Panc1 (cell line): Measurements from ENCODE around the gene CEP44. TPM values are rescaled to one million over a fixed set of nuclear protein-coding genes. Genes with fewer than 3 reads are reported as not detected.

Experiments
- ATAC-seq: fragments of 200-7000 bp; cut with Tn5 transposase; 2 replicates; pipeline ENCODE4 v1.9.1; 2020; ENCODE audit warnings: mild to moderate bottlenecking, moderate library complexity
- BruUV-seq: library from RNA; stranded (reverse); fragments of 400-500 nt; replicated peaks from 2 replicates; lab custom pipeline; 2021; lab: Mats Ljungman, UMichigan
- CTCF ChIA-PET: fragments of 300-600 bp; sonication (Branson Sonifier 250); formaldehyde crosslinking; loops from one replicate; lab custom pipeline; 2022; ENCODE audit warnings: antibody characterized with exemption; lab: Charles Lee
- POLR2A ChIA-PET: fragments of 300-600 bp; sonication (Branson Sonifier 250); formaldehyde crosslinking; loops from one replicate; lab custom pipeline; 2022; ENCODE audit warnings: antibody characterized with exemption; lab: Charles Lee
- DNase-seq: peaks from one replicate; pipeline ENCODE4 v3.0.0-alpha.2; 2010; ENCODE audit warnings: low read depth, low spot score
- H3K27ac ChIP-seq: 2 replicates; pipeline ENCODE4 v1.5.1; 2011; ENCODE audit warnings: mild to moderate bottlenecking, low read length, inconsistent platforms
- H3K27me3 ChIP-seq: fragments of 200-500 bp; sonication (Bioruptor generic); 2 replicates; pipeline ENCODE4 v1.6.0; 2014; ENCODE audit warnings: low read length, inconsistent platforms; ENCODE audit not compliant: control insufficient read depth, insufficient read depth
- H3K36me3 ChIP-seq: fragments of 200-500 bp; sonication (Bioruptor generic); 2 replicates; pipeline ENCODE4 v1.5.1; 2014; ENCODE audit warnings: inconsistent platforms, mild to moderate bottlenecking, low read length, moderate library complexity; ENCODE audit not compliant: control insufficient read depth, insufficient read depth
- H3K4me1 ChIP-seq: 2 replicates; pipeline ENCODE4 v1.5.1; 2011; ENCODE audit warnings: inconsistent platforms, mild to moderate bottlenecking, low read length, moderate library complexity; ENCODE audit not compliant: control insufficient read depth, insufficient read depth
- H3K4me3 ChIP-seq, 2 experiments: 2 replicates each; pipeline ENCODE4 v1.5.1; 2011 to 2012; ENCODE audit warnings: low read depth in 2 of 2, low read length in 2 of 2, mild to moderate bottlenecking in 2 of 2, inconsistent platforms in 1 of 2, moderate library complexity in 1 of 2
- H3K9me3 ChIP-seq: fragments of 200-500 bp; sonication (Bioruptor generic); 2 replicates; pipeline ENCODE4 v1.5.1; 2014; ENCODE audit warnings: low read depth, mild to moderate bottlenecking, inconsistent platforms, low read length, moderate library complexity; ENCODE audit not compliant: control insufficient read depth, insufficient read depth
- CTCF ChIP-seq: fragments of 450-650 bp; IDR thresholded peaks from 2 replicates; pipeline ENCODE4 v1.5.1; 2017; ENCODE audit warnings: mild to moderate bottlenecking
- POLR2AphosphoS5 ChIP-seq: IDR thresholded peaks from 2 replicates; pipeline ENCODE4 v1.6.1; 2012; ENCODE audit warnings: mild to moderate bottlenecking, low read depth, low read length, moderate library complexity
- REST ChIP-seq, 2 experiments: IDR thresholded peaks; 2 replicates each; pipeline ENCODE4 v1.6.1; 2011 to 2012; ENCODE audit warnings: low read depth in 2 of 2, control low read depth in 1 of 2, low read length in 1 of 2, mild to moderate bottlenecking in 1 of 2, moderate library complexity in 1 of 2; ENCODE audit not compliant: insufficient read depth in 1 of 2
- SIN3A ChIP-seq: IDR thresholded peaks from 2 replicates; pipeline ENCODE4 v1.6.1; 2012; ENCODE audit warnings: low read depth, mild to moderate bottlenecking, low read length, moderate library complexity, borderline replicate concordance; ENCODE audit not compliant: insufficient read depth
- TCF7L2 ChIP-seq: IDR thresholded peaks from 2 replicates; pipeline ENCODE4 v1.6.1; 2011; ENCODE audit warnings: mild to moderate bottlenecking, low read depth, low read length, inconsistent platforms
- in situ Hi-C: cut with HindIII; loops from 2 replicates; pipeline ENCODE4 v1.10.0; 2016; ENCODE audit warnings: low sequenced_read_pairs, low pct_unique_long_range_greater_than_20kb
- intact Hi-C: fragments of 100-400 bp; cut with micrococcal nuclease; formaldehyde crosslinking; loops from one replicate; pipeline ENCODE4 v1.10.0; 2022; ENCODE audit not compliant: unreplicated experiment
- total RNA-seq: library from RNA; stranded (reverse); gene quantifications from one replicate; pipeline ENCODE4 v1.2.1, GENCODE V29; 2021; ENCODE audit not compliant: unreplicated experiment

The CEP44 gene
- total RNA-seq, 1 experiment from 2014 or later: 9.8 TPM

- TF ChIP-seq POLR2AphosphoS5 (no peak), SIN3A (no peak), REST (IDR thresholded peaks at IDR 0.05; ENCODE audit: insufficient read depth in 1 of 2, low read depth in 2 of 2, low read length in 1 of 2) (no peak), CTCF (no peak), TCF7L2 (no peak)
- Histone ChIP-seq H3K4me3 (no peak overlapping the region), H3K27ac (no peak overlapping the region), H3K4me1 (no peaks in the 10 kb centered on the region), H3K9me3 (no peaks in the 10 kb centered on the region), H3K27me3 (no peaks in the 10 kb centered on the region), H3K36me3 (no peaks in the 10 kb centered on the region)
- no TSS peak for BruUV-seq
- POLR2A ChIA-PET: no interaction called here
- in situ Hi-C loops (no loop called here), intact Hi-C loops (no loop called here)
- DNase-seq: no peak
- ATAC-seq: no peak
- CTCF ChIA-PET: no interaction called here
Measured at GRCh38 chr4:174373821-174374220, 90.1 kb downstream of the CEP44 start.

- Histone ChIP-seq H3K4me3 (no peak overlapping the region), H3K9me3 (no peaks in the 10 kb centered on the region), H3K27me3 (no peaks in the 10 kb centered on the region), H3K36me3 (no peaks in the 10 kb centered on the region), H3K4me1 (no peaks in the 10 kb centered on the region), H3K27ac (no peak overlapping the region)
- POLR2A ChIA-PET: no interaction called here
- ATAC-seq (no peak), DNase-seq (no peak)
- TF ChIP-seq TCF7L2 (no peak), SIN3A (no peak), POLR2AphosphoS5 (no peak), CTCF (no peak), REST (IDR thresholded peaks at IDR 0.05; ENCODE audit: insufficient read depth in 1 of 2, low read depth in 2 of 2, low read length in 1 of 2) (no peak)
- in situ Hi-C loops: no loop called here
- no TSS peak for BruUV-seq
- CTCF ChIA-PET: no interaction called here
- intact Hi-C loops: no loop called here
Measured at GRCh38 chr4:174375422-174375821, 91.7 kb downstream of the CEP44 start.
